CD8-positive, alpha-beta memory T cell (primary cell): Measurements from ENCODE around the gene TIGD1. TPM values are rescaled to one million over a fixed set of nuclear protein-coding genes. Genes with fewer than 3 reads are reported as not detected.
"Not testable (repeated sequence)": the region's sequence is repeated elsewhere in the genome, so short reads cannot be mapped to it uniquely, and the experiment has no call there.

Experiments used
- CTCF ChIA-PET: fragments of 350-600 bp; sonication (Branson Sonifier 250); formaldehyde crosslinking; loops from one replicate; lab custom pipeline; 2021; ENCODE audit warnings: antibody characterized with exemption; lab: Charles Lee
- POLR2A ChIA-PET: fragments of 350-600 bp; sonication (Branson Sonifier 250); formaldehyde crosslinking; loops from one replicate; lab custom pipeline; 2021; ENCODE audit warnings: antibody characterized with exemption; lab: Charles Lee
- DNase-seq, 5 donors: peaks; one replicate each; pipeline versions ENCODE4 v3.0.0 to v3.0.0-alpha.2; 2020 to 2022; ENCODE audit warnings: mixed read lengths in 1 of 5
- H3K27ac ChIP-seq: one replicate; pipeline ENCODE4 v1.7.0; 2013; ENCODE audit warnings: low read depth, mild to moderate bottlenecking, low read length, moderate library complexity
- H3K27me3 ChIP-seq: 2 replicates; pipeline ENCODE4 v1.7.0; 2013; ENCODE audit warnings: low read length, mild to moderate bottlenecking; ENCODE audit not compliant: insufficient read depth, poor library complexity, severe bottlenecking
- H3K36me3 ChIP-seq: 2 replicates; pipeline ENCODE4 v1.7.0; 2013; ENCODE audit warnings: mild to moderate bottlenecking, low read length, moderate library complexity; ENCODE audit not compliant: insufficient read depth
- H3K4me1 ChIP-seq: 2 replicates; pipeline ENCODE4 v1.7.0; 2013; ENCODE audit warnings: mild to moderate bottlenecking, low read length, moderate library complexity; ENCODE audit not compliant: insufficient read depth
- H3K4me3 ChIP-seq: 2 replicates; pipeline ENCODE4 v1.7.0; 2013; ENCODE audit warnings: mild to moderate bottlenecking, low read length
- H3K9me3 ChIP-seq: 2 replicates; pipeline ENCODE4 v1.7.0; 2013; ENCODE audit warnings: mild to moderate bottlenecking, low read length
- H3K27ac Mint-ChIP-seq, 8 donors: one replicate each; pipeline ENCODE4 v1.8.0; 2020 to 2021; ENCODE audit warnings: mixed read lengths in 8 of 8, mild to moderate bottlenecking in 6 of 8, inconsistent platforms in 3 of 8, moderate library complexity in 3 of 8
- H3K27me3 Mint-ChIP-seq, 2 donors: one replicate each; pipeline ENCODE4 v1.8.0; 2020 to 2021; ENCODE audit warnings: mixed read lengths in 2 of 2, mild to moderate bottlenecking in 1 of 2, moderate library complexity in 1 of 2
- H3K36me3 Mint-ChIP-seq, 3 donors: one replicate each; pipeline ENCODE4 v1.8.0; 2020 to 2021; ENCODE audit warnings: mixed read lengths in 3 of 3, inconsistent platforms in 1 of 3, mild to moderate bottlenecking in 1 of 3
- H3K4me1 Mint-ChIP-seq, 3 donors: one replicate each; pipeline ENCODE4 v1.8.0; 2020 to 2021; ENCODE audit warnings: mixed read lengths in 3 of 3, inconsistent platforms in 1 of 3, mild to moderate bottlenecking in 1 of 3
- H3K4me3 Mint-ChIP-seq, 7 donors: one replicate each; pipeline ENCODE4 v1.8.0; 2020 to 2021; ENCODE audit warnings: mixed read lengths in 7 of 7, mild to moderate bottlenecking in 6 of 7, moderate library complexity in 4 of 7, inconsistent platforms in 2 of 7
- H3K9me3 Mint-ChIP-seq, 5 donors: one replicate each; pipeline ENCODE4 v1.8.0; 2020 to 2022; ENCODE audit warnings: mixed read lengths in 5 of 5, mild to moderate bottlenecking in 3 of 5, moderate library complexity in 2 of 5, inconsistent platforms in 1 of 5
- polyA plus RNA-seq: library from polyadenylated mRNA; unstranded; fragments of 300-500 nt; fragmentation: Illumina TruSeq; gene quantifications from one replicate; pipeline ENCODE4 v1.2.3, GENCODE V29; 2021
- total RNA-seq, 2 experiments: library from RNA; stranded (reverse); gene quantifications; one replicate each; pipeline ENCODE4 v1.2.3, GENCODE V29; 2021

The TIGD1 gene
- total and polyA plus RNA-seq, 3 experiments from 2014 or later = 6.4 to 7.0 (median 6.5) TPM

DNA sequence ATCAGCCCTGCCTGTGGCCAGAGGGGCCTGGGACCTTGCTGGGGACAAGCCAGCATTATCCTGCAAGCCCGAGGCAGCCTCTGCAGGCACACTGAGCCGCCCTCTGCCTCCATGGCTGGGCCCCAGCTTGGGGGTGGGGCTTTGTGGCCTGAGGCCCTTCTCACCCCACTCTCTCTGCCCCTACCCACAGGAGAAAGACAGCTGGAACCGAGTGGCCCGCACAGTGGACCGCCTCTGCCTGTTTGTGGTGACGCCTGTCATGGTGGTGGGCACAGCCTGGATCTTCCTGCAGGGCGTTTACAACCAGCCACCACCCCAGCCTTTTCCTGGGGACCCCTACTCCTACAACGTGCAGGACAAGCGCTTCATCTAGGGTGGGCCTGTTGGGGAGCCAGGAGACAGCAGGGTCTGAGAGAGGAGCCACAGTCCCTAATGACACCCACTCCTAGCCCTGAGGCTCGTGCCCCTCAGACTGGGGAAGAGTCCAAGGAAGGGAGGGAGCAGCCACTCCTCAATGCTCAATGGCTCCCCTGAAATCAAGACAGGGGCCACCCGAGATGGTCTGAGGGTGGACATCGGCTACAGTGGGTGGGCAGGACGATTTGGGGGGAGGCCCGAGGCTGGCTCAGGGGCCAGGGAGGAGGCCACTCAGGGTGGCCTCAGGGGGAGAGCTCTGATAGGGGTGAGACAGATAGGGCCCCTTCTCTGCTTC lies 15.3 kb downstream of the TIGD1 start:
- no peaks in the 10 kb centered on the region for H3K27me3 ChIP-seq
- ChIA-PET CTCF (no interaction called here), POLR2A (no interaction called here)
- no peaks in the 10 kb centered on the region for H3K36me3 ChIP-seq
- H3K9me3 ChIP-seq = no peaks in the 10 kb centered on the region
- H3K27ac ChIP-seq = no peak overlapping the region
- DNase-seq = no peak
- peaks cover 13 to 26% of the 10 kb centered on the region in 2 donors for H3K27me3 Mint-ChIP-seq
- H3K9me3 Mint-ChIP-seq = no peaks in the 10 kb centered on the region
- peaks cover 0 to 5% (median 0%) of the 10 kb centered on the region in 3 donors for H3K4me1 Mint-ChIP-seq
- no peaks in the 10 kb centered on the region for H3K4me1 ChIP-seq
- no peaks in the 10 kb centered on the region for H3K36me3 Mint-ChIP-seq
- no peak overlapping the region for H3K4me3 ChIP-seq
- H3K27ac Mint-ChIP-seq = no peak overlapping the region
- H3K4me3 Mint-ChIP-seq = no peak overlapping the region

DNA sequence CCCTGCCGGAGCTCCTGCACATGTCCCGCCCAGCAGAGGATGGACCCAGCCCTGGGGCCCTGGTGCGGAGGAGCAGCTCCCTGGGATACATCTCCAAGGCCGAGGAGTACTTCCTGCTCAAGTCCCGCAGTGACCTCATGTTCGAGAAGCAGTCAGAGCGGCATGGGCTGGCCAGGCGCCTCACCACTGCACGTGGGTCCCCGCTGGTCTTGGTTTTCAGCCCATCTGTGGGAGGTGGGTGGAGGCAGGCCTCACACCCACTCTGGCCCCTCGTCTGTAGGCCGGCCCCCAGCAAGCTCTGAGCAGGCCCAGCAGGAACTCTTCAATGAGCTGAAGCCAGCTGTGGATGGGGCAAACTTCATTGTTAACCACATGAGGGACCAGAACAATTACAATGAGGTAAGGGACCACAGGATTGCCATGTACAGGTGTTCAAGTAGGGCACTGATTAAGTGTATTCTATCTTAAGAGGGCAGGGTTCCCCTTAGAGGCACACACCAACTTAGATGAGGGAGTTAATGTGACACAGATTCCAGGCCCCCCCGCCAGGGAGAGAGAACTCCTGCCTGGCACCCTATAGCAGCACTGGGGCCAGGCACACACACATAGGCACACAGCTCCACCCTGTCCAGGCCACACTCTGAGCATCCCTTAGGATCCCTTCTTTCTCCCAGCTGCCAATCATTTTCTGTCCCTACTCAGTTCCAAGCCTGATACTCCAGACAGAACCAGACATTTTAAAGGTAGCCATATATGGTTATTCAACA lies 16.2 kb downstream of the TIGD1 start:
- no peak overlapping the region for H3K4me3 Mint-ChIP-seq
- H3K27ac ChIP-seq = no peak overlapping the region
- H3K36me3 ChIP-seq = no peaks in the 10 kb centered on the region
- H3K9me3 Mint-ChIP-seq = no peaks in the 10 kb centered on the region
- no peaks in the 10 kb centered on the region for H3K9me3 ChIP-seq
- no peak for DNase-seq
- ChIA-PET POLR2A (no interaction called here), CTCF (no interaction called here)
- no peaks in the 10 kb centered on the region for H3K36me3 Mint-ChIP-seq
- no peak overlapping the region for H3K4me3 ChIP-seq
- H3K27me3 ChIP-seq = no peaks in the 10 kb centered on the region
- peaks cover 13 to 32% of the 10 kb centered on the region in 2 donors for H3K27me3 Mint-ChIP-seq
- peaks cover 1 to 6% (median 3%) of the 10 kb centered on the region in 3 donors for H3K4me1 Mint-ChIP-seq
- H3K27ac Mint-ChIP-seq = no peak overlapping the region
- peaks cover 2% of the 10 kb centered on the region for H3K4me1 ChIP-seq

DNA sequence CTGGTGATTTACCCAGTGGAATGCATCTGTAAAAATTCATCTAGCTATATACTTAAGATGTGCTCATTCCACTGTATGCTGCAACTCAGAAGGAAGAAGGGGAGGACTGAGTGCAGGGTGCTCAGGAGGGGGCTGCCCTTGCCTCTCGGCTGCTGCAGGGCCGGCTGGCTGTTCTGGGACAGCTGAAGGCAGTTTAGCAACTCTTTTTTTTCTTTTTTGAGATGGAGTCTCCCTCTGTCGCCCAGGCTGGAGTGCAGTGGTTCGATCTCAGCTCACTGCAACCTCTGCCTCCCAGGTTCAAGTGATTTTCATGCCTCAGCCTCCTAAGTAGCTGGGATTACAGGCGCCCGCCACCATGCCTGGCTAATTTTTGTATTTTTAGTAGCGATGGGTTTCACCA lies 17.5 kb downstream of the TIGD1 start:
- H3K36me3 Mint-ChIP-seq, H3K27me3 ChIP-seq, DNase-seq, H3K27ac Mint-ChIP-seq, H3K4me3 ChIP-seq, H3K27ac ChIP-seq, H3K4me3 Mint-ChIP-seq, H3K9me3 ChIP-seq, H3K9me3 Mint-ChIP-seq, POLR2A ChIA-PET, H3K36me3 ChIP-seq: not testable (repeated sequence)
- peaks cover 15% of the 10 kb centered on the region for H3K4me1 ChIP-seq
- Mint-ChIP-seq H3K27me3 (peaks cover 23 to 45% of the 10 kb centered on the region in 2 donors), H3K4me1 (peaks cover 11 to 15% (median 15%) of the 10 kb centered on the region in 3 donors)
- CTCF ChIA-PET = interaction anchor here (2.0 kb wide), 1 partner anchor 11 kb away, joined by 7 read pairs; no protein-coding TSS in a partner anchor

DNA sequence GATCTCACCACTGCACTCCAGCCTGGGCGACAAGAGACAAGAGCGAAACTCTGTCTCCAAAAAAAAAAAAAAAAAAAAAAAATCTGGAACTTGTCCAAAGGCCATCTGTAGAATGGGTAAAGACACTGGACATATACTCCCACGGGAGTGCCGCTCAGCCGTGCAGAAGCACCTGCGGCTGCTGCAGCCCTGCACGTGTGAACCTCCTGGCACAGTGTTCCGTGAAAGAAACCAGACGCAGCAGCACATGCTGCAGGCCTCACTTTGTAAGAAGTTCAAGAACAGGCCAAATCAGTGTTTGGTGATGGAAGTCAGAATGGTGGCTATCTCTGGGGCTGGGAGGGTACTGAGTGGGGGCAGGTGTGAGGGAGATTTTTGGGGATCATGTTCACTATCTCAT lies 17.9 kb downstream of the TIGD1 start:
- H3K4me1 Mint-ChIP-seq = peaks cover 13 to 16% (median 15%) of the 10 kb centered on the region in 3 donors
- no peaks in the 10 kb centered on the region for H3K27me3 ChIP-seq
- H3K4me1 ChIP-seq = peaks cover 15% of the 10 kb centered on the region
- ChIA-PET POLR2A (no interaction called here), CTCF (interaction anchor here (2.0 kb wide), 2 partner anchors 10 to 12 kb away, joined by 6 to 7 read pairs; partner anchors contain the start of gene PRSS56)
- H3K36me3 Mint-ChIP-seq = no peaks in the 10 kb centered on the region
- no peaks in the 10 kb centered on the region for H3K36me3 ChIP-seq
- H3K4me3 Mint-ChIP-seq = no peak overlapping the region
- H3K9me3 ChIP-seq = no peaks in the 10 kb centered on the region
- H3K9me3 Mint-ChIP-seq = no peaks in the 10 kb centered on the region
- H3K27me3 Mint-ChIP-seq = peaks cover 23 to 47% of the 10 kb centered on the region in 2 donors
- H3K27ac Mint-ChIP-seq = no peak overlapping the region
- H3K27ac ChIP-seq = no peak overlapping the region
- no peak for DNase-seq
- H3K4me3 ChIP-seq = no peak overlapping the region

DNA sequence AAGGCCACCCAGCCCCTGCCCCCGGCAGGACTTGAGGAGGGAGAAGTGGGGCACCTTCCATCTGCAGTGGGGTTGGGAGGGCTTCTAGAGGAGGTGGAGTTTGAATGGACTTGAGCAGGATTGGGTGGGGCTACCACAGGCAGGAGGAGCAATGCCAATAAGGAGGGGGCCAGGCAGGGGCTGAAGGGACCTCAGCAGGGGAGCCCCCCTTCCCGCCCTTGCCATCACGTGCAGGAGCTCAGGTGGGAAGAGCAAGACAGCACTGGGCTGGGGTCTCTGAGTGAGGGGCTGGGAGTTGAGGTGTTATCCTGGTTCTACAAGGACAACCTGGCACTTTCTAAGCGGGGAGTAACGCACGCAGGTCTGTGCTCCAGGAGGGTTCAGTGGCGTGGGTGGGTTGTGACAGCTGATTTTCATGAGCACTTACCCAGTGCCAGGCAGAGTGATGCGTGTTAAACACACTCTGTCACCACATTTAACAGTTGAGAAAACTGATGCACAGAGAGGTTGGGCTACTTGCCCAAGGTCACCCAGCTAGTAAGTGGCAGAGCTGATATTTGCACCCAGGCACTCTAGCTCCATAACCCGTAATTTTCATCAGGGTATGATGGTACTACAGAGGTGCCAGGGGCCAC lies 19.6 kb downstream of the TIGD1 start:
- Mint-ChIP-seq H3K27me3 (peaks cover 24 to 48% of the 10 kb centered on the region in 2 donors), H3K4me1 (peaks cover 13 to 16% (median 15%) of the 10 kb centered on the region in 3 donors), H3K4me3 (no peak overlapping the region), H3K36me3 (peaks cover 0 to 1% (median 0%) of the 10 kb centered on the region in 3 donors), H3K27ac (peak overlapping the region in 1 of 8 donors; percentile 41), H3K9me3 (no peaks in the 10 kb centered on the region)
- CTCF ChIA-PET = interaction anchor here (2.0 kb wide), 1 partner anchor 10 kb away, joined by 6 read pairs; the partner anchor contains the start of gene PRSS56
- no peak for DNase-seq
- H3K4me3 ChIP-seq = no peak overlapping the region
- H3K36me3 ChIP-seq = no peaks in the 10 kb centered on the region
- H3K27me3 ChIP-seq = no peaks in the 10 kb centered on the region
- H3K27ac ChIP-seq = no peak overlapping the region
- H3K9me3 ChIP-seq = no peaks in the 10 kb centered on the region
- POLR2A ChIA-PET = no interaction called here
- peaks cover 15% of the 10 kb centered on the region for H3K4me1 ChIP-seq

DNA sequence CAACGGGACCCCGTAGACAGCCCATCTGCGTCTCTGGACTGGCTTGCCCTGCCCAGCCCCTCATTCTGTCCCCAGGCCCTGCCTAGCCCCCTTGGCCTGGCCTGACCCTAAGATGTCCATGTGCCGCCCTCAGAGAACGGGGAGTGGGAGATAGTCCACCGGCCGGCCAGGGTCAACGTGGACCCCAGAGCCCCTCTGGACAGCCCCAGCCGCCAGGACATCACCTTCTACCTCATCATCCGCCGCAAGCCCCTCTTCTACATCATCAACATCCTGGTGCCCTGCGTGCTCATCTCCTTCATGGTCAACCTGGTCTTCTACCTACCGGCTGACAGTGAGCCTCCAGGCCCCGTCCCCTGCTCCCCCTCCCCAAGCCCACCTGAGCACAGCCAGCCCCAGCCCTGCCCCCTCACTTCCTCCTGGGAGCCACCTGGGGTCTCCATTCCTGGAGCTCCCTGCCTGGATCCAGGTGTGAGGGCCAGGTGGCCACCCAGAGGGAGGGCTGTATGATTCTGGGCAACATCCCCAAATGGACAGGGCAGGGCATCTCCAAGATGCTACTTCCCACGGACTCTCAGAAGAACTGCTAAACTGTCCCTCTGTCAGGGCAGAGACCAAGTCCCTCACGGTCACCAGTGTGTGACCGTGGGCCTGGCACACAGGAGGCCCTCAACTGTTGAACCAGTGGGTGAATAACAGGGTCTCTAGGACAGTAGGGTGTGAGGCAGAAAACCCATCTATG lies 20.4 kb downstream of the TIGD1 start:
- H3K4me1 Mint-ChIP-seq = peaks cover 13 to 16% (median 15%) of the 10 kb centered on the region in 3 donors
- Histone ChIP-seq H3K27me3 (no peaks in the 10 kb centered on the region), H3K27ac (no peak overlapping the region), H3K4me1 (peaks cover 15% of the 10 kb centered on the region), H3K4me3 (no peak overlapping the region), H3K9me3 (no peaks in the 10 kb centered on the region), H3K36me3 (no peaks in the 10 kb centered on the region)
- H3K27me3 Mint-ChIP-seq = peaks cover 24 to 48% of the 10 kb centered on the region in 2 donors
- ChIA-PET POLR2A (no interaction called here), CTCF (interaction anchor here (0.6 kb wide), 1 partner anchor 12 kb away, joined by 3 read pairs; no protein-coding TSS in a partner anchor)
- H3K9me3 Mint-ChIP-seq = no peaks in the 10 kb centered on the region
- H3K36me3 Mint-ChIP-seq = peaks cover 0 to 1% (median 0%) of the 10 kb centered on the region in 3 donors
- no peak overlapping the region for H3K27ac Mint-ChIP-seq
- no peak overlapping the region for H3K4me3 Mint-ChIP-seq
- DNase-seq = no peak

DNA sequence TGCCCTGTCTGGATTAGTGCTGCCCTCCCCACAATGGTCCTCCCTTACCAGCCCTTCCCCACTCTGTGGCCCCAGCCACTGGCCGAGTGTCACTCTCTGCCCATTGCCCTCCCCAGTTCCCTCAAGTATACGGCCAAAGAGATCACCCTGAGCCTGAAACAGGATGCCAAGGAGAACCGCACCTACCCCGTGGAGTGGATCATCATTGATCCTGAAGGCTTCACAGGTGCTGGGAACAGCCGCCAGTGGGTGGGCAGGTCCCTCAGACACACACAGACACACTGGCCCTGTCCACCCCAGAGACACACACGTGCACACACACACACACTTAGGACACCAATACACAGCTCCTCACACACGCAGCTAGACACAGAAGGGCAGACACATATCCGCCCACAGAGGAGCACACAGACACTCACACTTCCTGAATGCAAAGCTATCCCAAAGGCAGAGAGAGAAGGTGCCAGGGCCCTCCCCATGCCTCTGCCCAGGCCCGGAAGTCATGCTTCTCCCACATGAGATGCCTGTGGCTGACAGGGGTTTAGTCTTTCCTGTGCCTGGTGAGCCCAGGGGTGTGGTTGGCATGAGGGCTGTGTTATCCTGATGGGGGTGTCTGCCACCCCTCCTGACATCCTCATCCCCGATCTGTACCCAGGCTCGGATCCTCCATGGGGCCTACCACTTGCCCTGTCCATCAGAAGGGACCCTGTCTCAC lies 21.5 kb downstream of the TIGD1 start:
- H3K36me3 Mint-ChIP-seq = peaks cover 0 to 1% (median 0%) of the 10 kb centered on the region in 3 donors
- peaks cover 7% of the 10 kb centered on the region for H3K27me3 ChIP-seq
- H3K27me3 Mint-ChIP-seq = peaks cover 23 to 51% of the 10 kb centered on the region in 2 donors
- no peak overlapping the region for H3K4me3 ChIP-seq
- POLR2A ChIA-PET = no interaction called here
- no peaks in the 10 kb centered on the region for H3K9me3 ChIP-seq
- no peaks in the 10 kb centered on the region for H3K36me3 ChIP-seq
- CTCF ChIA-PET = interaction anchor here (0.6 kb wide), 1 partner anchor 11 kb away, joined by 3 read pairs; no protein-coding TSS in a partner anchor
- no peak overlapping the region for H3K27ac ChIP-seq
- H3K4me1 ChIP-seq = peaks cover 15% of the 10 kb centered on the region
- DNase-seq = no peak
- peak overlapping the region in 3 of 7 donors; percentile 5 to 25 (median 21) for H3K4me3 Mint-ChIP-seq
- no peaks in the 10 kb centered on the region for H3K9me3 Mint-ChIP-seq
- H3K4me1 Mint-ChIP-seq = peaks cover 15 to 19% (median 16%) of the 10 kb centered on the region in 3 donors
- peak overlapping the region in 4 of 8 donors; percentile 18 to 31 (median 26) for H3K27ac Mint-ChIP-seq
